Measurements from ENCODE around the gene SNX22.

- no peak for TF ChIP-seq CTCF (IDR thresholded peaks at IDR 0.05; ENCODE audit: low read length)
- TF ChIP-seq EZH2 (optimal IDR thresholded peaks at IDR 0.05; ENCODE audit: low read depth, low read length), result no peak
Observed at GRCh38 chr15:64148581-64148980, 3.0 kb upstream of the SNX22 start.
